GM08714 (cell line): Measurements from ENCODE around the gene IKBKE.

Experiments
- H3K4me3 ChIP-seq: fragments of 200-500 bp; sonication (Bioruptor generic); 2 replicates; pipeline ENCODE4 v1.5.1; 2014; ENCODE audit warnings: mild to moderate bottlenecking, low read length, inconsistent platforms
- ZNF274 ChIP-seq: IDR thresholded peaks from 2 replicates; pipeline ENCODE4 v1.6.1; 2012; ENCODE audit warnings: mild to moderate bottlenecking, low read depth, low read length

Gene IKBKE

GRCh38 chr1:206512851-206513180 lies 42.5 kb downstream of the IKBKE start:
- no peak overlapping the region for H3K4me3 ChIP-seq
- TF ChIP-seq ZNF274 = no peak

DNA sequence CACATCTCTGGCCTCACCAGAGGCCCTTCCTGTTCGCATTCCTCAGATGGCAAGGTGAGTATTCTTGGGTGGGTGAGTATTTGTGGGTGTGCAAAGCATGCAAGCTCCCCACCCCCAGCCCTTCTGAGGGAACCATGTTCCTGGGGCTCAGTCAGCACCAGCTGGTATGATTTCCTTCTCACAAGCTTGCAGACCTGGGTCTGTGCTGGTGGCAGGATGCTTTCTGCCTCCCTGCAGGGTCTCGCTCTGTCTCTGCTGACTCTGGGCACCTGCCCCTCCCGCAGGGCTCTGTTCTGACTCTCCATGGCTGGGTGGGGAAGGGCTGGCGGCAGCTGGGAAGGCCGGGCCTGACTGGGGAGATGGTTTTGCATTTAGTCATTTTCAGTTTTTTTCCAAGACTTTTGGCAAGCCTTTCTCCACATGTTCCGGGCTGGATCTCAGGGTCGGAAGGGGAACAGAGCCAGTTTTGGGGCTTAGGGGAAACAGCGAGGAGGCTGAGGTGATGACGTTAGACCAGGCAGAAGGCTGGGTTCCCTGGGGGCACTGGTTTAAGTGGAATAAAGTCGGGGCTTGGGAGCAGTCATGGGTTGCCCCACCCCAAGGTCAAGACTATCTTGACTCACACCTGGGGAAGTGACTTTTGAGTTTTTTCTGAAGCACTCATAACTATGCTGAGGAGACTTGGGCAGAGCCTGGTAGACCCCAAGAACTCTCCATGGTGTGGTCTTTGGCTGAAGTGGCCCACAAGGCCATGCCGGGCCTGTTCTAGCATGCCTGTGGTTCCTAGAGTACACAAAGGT lies 43.2 kb downstream of the IKBKE start:
- no peak overlapping the region for H3K4me3 ChIP-seq
- TF ChIP-seq ZNF274 = no peak

DNA sequence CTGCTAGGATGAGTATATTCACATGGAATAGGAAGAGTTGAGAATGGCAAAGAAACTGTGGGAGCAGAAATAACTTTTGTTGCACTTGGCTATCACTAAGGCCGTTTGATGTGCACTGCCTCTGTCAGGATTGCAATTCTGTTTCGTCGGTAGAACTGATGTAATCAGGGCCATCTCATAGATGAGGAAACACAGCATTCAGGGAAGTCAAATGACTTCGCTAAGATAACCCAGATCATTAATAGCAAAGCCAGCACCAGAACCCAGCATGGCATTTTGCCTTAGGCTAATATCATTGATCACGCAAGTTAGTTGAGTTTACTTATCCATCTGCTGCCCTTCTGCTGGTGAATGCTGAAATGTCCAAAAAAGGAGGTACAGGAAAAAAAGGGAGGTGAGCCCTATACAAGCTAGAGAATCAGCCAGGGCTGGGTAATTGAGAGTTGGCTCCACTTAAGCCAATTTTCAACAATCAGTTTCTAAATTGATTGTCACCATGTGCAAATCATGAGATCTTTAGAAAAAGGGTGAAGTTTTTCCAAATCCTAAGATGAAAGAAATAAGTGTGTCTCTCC lies 44.6 kb downstream of the IKBKE start:
- TF ChIP-seq ZNF274 = no peak
- H3K4me3 ChIP-seq = no peak overlapping the region

- no peak for TF ChIP-seq ZNF274
- H3K4me3 ChIP-seq = no peak overlapping the region
Measured at GRCh38 chr1:206516728-206516990, 46.4 kb downstream of the IKBKE start.

GRCh38 chr1:206517784-206518183 lies 47.5 kb downstream of the IKBKE start:
- H3K4me3 ChIP-seq = no peak overlapping the region
- no peak for TF ChIP-seq ZNF274

GRCh38 chr1:206518206-206518605 lies 47.9 kb downstream of the IKBKE start:
- no peak for TF ChIP-seq ZNF274
- H3K4me3 ChIP-seq = no peak overlapping the region

GRCh38 chr1:206518743-206519142 lies 48.5 kb downstream of the IKBKE start:
- TF ChIP-seq ZNF274 = no peak
- no peak overlapping the region for H3K4me3 ChIP-seq

DNA sequence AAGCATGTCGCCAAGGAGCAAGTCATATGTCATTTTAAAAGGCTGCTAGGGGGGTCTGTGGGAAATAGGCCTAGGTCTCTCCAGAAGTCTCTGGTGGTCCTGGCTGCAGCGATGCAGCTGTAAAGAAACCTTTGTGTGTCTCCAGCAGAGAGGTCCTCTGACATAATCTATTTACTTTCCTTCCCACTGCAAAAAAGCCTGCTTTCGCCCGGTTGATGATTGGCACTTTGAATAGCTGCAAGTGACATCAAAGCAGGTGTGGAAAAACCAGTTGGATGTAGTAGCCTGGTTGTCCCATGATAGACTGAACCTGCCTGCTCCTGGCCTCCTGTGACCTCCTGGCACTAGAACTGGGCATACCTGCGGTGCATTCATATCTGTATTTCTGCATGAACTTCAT lies 50.9 kb downstream of the IKBKE start:
- TF ChIP-seq ZNF274 = no peak
- no peak overlapping the region for H3K4me3 ChIP-seq

DNA sequence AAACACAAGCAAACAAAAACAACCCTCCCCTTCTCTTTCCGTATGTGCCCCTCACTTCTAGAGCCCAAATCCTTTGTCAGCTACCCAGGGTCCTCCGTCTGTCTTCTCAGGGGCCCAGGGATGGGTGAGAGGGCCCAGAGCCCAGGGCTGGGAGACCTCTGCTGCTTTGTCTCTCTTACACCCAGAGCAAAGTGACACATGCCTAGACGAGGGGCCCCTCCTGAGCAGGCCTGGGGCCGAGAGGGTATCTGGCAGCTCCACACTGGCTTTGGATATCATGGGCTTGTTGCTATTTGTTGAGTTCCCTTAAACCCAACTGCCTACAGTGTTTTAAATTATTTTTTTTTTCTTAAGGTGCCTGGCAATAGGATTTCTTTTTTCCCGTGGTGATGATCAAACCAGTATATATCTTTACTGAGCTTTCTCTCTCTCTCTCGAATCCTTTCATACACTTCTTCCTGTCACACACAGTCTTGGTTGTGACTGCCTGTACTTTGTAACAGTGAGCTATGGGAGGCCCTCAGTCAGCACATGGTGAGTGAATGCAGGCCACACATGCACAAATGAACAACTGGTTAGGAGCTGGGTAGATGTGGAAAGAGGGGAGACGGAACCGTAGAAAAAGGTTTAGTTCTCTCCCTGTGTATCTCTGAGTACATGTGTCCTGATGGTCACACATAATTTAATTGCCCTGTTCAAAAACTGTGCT lies 51.6 kb downstream of the IKBKE start:
- no peak for TF ChIP-seq ZNF274
- no peak overlapping the region for H3K4me3 ChIP-seq

DNA sequence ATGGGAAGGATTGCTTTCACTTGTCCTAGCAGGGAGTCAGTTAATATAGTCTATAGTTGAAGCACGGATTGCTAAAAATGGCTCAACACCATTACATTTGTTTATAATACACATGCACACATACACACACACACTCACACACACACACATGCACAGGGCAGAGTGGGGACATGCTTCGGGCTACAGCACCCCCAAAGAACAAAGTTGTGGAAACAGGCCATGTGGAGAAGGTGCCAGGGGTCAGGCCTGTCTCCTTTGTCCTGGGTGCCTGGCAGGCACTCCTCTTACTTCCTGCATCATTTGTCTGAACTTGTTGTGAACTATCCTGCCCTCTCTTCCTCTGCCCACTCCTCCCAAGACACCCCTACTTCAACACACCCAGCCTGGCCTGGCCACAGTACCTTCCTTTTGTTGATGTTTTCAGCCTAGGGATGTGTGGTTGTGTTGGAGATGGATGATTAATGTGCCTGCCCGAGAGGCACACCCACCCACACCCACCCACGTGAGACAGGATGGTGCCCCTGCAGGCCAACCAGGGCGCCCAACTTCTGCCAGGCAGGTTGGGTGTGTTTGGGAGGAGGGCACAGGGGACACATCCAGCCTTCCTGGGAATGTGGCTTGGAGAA lies 54.6 kb downstream of the IKBKE start:
- TF ChIP-seq ZNF274 = no peak
- no peak overlapping the region for H3K4me3 ChIP-seq

- TF ChIP-seq ZNF274 = no peak
Measured at GRCh38 chr1:206526064-206526911, 56.0 kb downstream of the IKBKE start.

DNA sequence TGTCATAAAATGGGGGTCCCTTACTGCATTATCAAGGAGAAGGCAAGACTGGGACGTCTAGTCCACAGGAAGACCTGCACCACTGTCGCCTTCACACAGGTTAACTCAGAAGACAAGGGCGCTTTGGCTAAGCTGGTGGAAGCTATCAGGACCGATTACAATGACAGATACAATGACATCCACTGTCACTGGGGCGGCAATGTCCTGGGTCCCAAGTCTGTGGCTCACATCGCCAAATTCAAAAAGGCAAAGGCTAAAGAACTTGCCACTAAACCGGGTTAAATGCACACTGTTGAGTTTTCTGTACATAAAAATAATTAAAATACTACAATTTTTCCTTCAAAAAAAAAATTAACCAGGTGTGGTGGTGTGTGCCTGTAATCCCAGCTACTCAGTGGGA lies 59.1 kb downstream of the IKBKE start:
- no peak overlapping the region for H3K4me3 ChIP-seq
- TF ChIP-seq ZNF274 = no peak

More at GRCh38 chr1:206526064-206526911, 56.0 kb downstream of the IKBKE start:
- H3K4me3 ChIP-seq = no peak overlapping the region

- no peak overlapping the region for H3K4me3 ChIP-seq
- no peak for TF ChIP-seq ZNF274
Measured at GRCh38 chr1:206532368-206532767, 62.1 kb downstream of the IKBKE start.

DNA sequence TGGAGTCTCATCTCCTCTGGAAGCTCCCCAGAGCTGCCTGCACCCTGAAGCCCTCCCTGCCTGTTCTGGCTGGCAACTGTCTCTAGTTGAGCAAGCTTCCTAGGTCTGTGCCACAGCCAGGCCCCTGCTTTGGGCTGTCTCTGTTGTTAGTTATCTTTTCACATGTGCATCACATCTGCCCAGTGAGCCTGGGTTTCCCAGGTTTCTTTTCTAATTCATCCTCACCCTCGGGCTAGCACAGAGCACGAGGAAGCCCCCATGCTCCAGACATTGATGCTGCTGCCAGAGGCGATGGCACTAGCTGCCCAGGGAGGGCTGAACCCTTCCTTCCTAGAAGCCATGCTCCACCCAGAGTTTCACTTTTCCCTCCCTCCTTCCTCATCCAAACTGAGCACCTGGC lies 64.3 kb downstream of the IKBKE start:
- no peak for TF ChIP-seq ZNF274
- no peak overlapping the region for H3K4me3 ChIP-seq

DNA sequence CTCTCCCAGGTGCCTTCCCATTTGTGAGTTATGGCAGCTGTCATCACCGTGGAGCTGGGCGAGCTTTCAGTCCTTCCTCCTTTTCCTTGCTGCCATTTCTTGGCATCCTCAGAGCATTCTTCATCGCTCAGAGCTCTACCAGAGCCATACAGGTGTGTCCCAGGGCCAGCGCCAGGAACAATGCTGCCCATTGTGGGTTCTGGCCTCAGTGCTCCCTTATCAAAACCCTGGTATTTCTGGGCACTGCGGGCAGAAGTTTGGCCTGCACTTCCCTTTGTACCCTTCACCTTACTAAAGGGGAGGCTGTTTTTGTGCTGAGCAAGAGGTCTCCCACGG lies 65.5 kb downstream of the IKBKE start:
- TF ChIP-seq ZNF274 = no peak
- no peak overlapping the region for H3K4me3 ChIP-seq
